BJ (cell line): ENCODE measurements around the gene AKNA. TPM values are rescaled to one million over a fixed set of nuclear protein-coding genes. Genes with fewer than 3 reads are reported as not detected.
"Not testable (repeated sequence)": the region's sequence is repeated elsewhere in the genome, so short reads cannot be mapped to it uniquely, and the experiment has no call there.

ENCODE experiments used
- CTCF ChIA-PET: fragments of 350-600 bp; formaldehyde crosslinking; extraction: SDS; loops from one replicate; lab custom pipeline; 2021; ENCODE audit warnings: antibody characterized with exemption, inconsistent platforms; lab: Yijun Ruan, JAX
- POLR2A ChIA-PET: fragments of 300-600 bp; sonication (Branson Sonifier 250); formaldehyde crosslinking; extraction: SDS; loops from one replicate; lab custom pipeline; 2021; ENCODE audit warnings: antibody characterized with exemption; lab: Charles Lee
- DNase-seq: peaks from one replicate; pipeline ENCODE4 v3.0.0-alpha.2; 2011; ENCODE audit warnings: low read depth
- H3K27me3 ChIP-seq: 2 replicates; pipeline ENCODE4 v1.6.0; 2011; ENCODE audit warnings: low read length; ENCODE audit not compliant: control insufficient read depth, insufficient read depth
- H3K36me3 ChIP-seq: 2 replicates; pipeline ENCODE4 v1.5.1; 2011; ENCODE audit warnings: low read length; ENCODE audit not compliant: control insufficient read depth, insufficient read depth
- H3K4me3 ChIP-seq: 2 replicates; pipeline ENCODE4 v1.5.1; 2011; ENCODE audit warnings: low read depth, mild to moderate bottlenecking, control low read depth, low read length
- CTCF ChIP-seq: IDR thresholded peaks from 2 replicates; pipeline ENCODE4 v1.5.1; 2011; ENCODE audit warnings: low read depth, mild to moderate bottlenecking, control low read depth, inconsistent platforms, low read length, moderate library complexity; ENCODE audit not compliant: insufficient read depth
- polyA plus RNA-seq: library from polyadenylated mRNA; depleted of rRNA; stranded (reverse); fragments of >200 nt; gene quantifications from 2 replicates; pipeline ENCODE4 v1.2.3, GENCODE V29; 2011

Gene AKNA
- polyA plus RNA-seq, 1 experiment = 11.8 TPM

- H3K4me3 ChIP-seq = no peak overlapping the region
- no peaks in the 10 kb centered on the region for H3K27me3 ChIP-seq
- ChIA-PET CTCF (no interaction called here), POLR2A (no interaction called here)
- DNase-seq = no peak
- no peak for TF ChIP-seq CTCF
- 0 out of 2 replicates have a peak, but pooled peaks cover 1% of the 10 kb centered on the region for H3K36me3 ChIP-seq
Measured at GRCh38 chr9:114330636-114331035, 57.1 kb downstream of the AKNA start.

- H3K27me3 ChIP-seq, H3K36me3 ChIP-seq, POLR2A ChIA-PET, CTCF ChIA-PET, DNase-seq, H3K4me3 ChIP-seq: not testable (repeated sequence)
Measured at GRCh38 chr9:114329625-114330022, 58.2 kb downstream of the AKNA start, which contains the start of gene ORM2. Gene ORM2 (plus strand): TSS chr9:114329869. CDS start chr9:114329905, 36 bp downstream.

GRCh38 chr9:114328937-114329624 is 58.7 kb downstream of the AKNA start:
- H3K36me3 ChIP-seq, H3K4me3 ChIP-seq, DNase-seq, POLR2A ChIA-PET, CTCF ChIA-PET, H3K27me3 ChIP-seq: not testable (repeated sequence)

- DNase-seq, H3K27me3 ChIP-seq, H3K4me3 ChIP-seq, POLR2A ChIA-PET, CTCF ChIA-PET, H3K36me3 ChIP-seq: not testable (repeated sequence)
Measured at GRCh38 chr9:114328357-114328820, 59.4 kb downstream of the AKNA start.

GRCh38 chr9:114327749-114328148 is 60.0 kb downstream of the AKNA start:
- Histone ChIP-seq H3K27me3 (no peaks in the 10 kb centered on the region), H3K4me3 (no peak overlapping the region), H3K36me3 (no peaks in the 10 kb centered on the region)
- POLR2A ChIA-PET = no interaction called here
- DNase-seq = no peak
- CTCF ChIA-PET = no interaction called here
- TF ChIP-seq CTCF = no peak

GRCh38 chr9:114325684-114326254 is 62.0 kb downstream of the AKNA start:
- H3K4me3 ChIP-seq, CTCF ChIA-PET, H3K27me3 ChIP-seq, POLR2A ChIA-PET, H3K36me3 ChIP-seq, DNase-seq: not testable (repeated sequence)

- H3K4me3 ChIP-seq, DNase-seq, POLR2A ChIA-PET, CTCF ChIA-PET, H3K36me3 ChIP-seq, H3K27me3 ChIP-seq: not testable (repeated sequence)
Measured at GRCh38 chr9:114324965-114325364, 62.8 kb downstream of the AKNA start.
